ENCODE measurements around the gene PLCL2. TPM values are rescaled to one million over a fixed set of nuclear protein-coding genes. Genes with fewer than 3 reads are reported as not detected.

Gene PLCL2
- total RNA-seq, 1 experiment from 2014 or later: 2.5 TPM

DNA sequence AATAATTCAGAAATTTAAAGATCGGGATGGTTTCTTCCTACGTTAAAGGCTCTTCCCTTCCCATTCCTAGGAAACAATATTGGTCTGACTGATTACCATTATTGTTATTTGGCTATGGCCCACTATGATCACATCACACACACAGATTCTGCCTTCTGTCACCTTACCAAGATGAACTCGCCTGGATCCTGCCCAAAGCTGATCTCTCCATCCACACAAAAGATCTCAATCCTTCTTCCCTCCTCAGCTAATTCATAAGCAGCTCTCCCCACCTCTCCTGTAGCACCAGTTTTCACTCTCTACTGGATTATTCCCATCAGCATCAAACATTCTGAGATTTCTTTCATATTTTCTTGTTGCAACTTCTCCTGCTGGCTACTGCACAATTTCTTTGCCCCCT, 25.0 kb downstream of the PLCL2 start:
- no peak for DNase-seq
- no peaks in the 10 kb centered on the region for H3K9me3 ChIP-seq (ENCODE audit: low read length)
- no peaks in the 10 kb centered on the region; the same call in 1 of the 2 replicates for H3K27me3 ChIP-seq (ENCODE audit: low read length)
- no peaks in the 10 kb centered on the region for H4K20me1 ChIP-seq (ENCODE audit: insufficient read depth, low read depth, low read length)
- H3K79me2 ChIP-seq (ENCODE audit: low read length): no peaks in the 10 kb centered on the region
- peaks cover 8% of the 10 kb centered on the region for H3K4me1 ChIP-seq (ENCODE audit: low read length)
- H3K4me3 ChIP-seq (ENCODE audit: low read length): no peak overlapping the region
- no peak overlapping the region for H3K9ac ChIP-seq (ENCODE audit: low read length)
- no peak overlapping the region for H2AFZ ChIP-seq (ENCODE audit: low read length)
- no peaks in the 10 kb centered on the region for H3K9me2 ChIP-seq (replicated peaks; ENCODE audit: insufficient read depth, low read length)
- no peak overlapping the region for H3K4me2 ChIP-seq (ENCODE audit: low read depth, low read length, poor library complexity, severe bottlenecking)
- H3K27ac ChIP-seq (ENCODE audit: low read length): no peak overlapping the region
- no peaks in the 10 kb centered on the region for H3K36me3 ChIP-seq (ENCODE audit: insufficient read depth, low read length)

DNA sequence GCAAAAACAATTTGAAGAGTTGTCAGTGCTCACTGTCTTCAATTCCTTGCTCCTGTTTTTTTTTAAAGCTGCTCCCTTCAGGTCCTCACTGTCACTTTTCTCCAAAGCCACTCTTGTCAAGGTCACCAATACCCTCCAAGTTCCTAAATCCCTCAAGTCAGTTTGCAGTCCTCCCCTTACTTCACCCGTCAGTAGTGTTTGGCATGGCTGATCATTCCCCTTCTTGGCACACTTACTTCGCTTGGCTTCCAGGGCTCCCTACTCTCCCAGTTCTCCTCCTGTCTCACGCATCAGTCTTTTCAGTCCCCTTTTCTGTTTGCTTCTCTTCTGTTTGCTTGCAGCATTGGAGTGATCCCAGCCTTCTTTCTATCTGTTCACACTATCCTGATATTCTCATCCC, 25.5 kb downstream of the PLCL2 start:
- Histone ChIP-seq H3K79me2 (ENCODE audit: low read length) (no peaks in the 10 kb centered on the region), H3K27ac (ENCODE audit: low read length) (no peak overlapping the region), H3K4me1 (ENCODE audit: low read length) (peaks cover 8% of the 10 kb centered on the region), H3K36me3 (ENCODE audit: insufficient read depth, low read length) (no peaks in the 10 kb centered on the region), H3K27me3 (ENCODE audit: low read length) (no peaks in the 10 kb centered on the region; the same call in 1 of the 2 replicates), H4K20me1 (ENCODE audit: insufficient read depth, low read depth, low read length) (no peaks in the 10 kb centered on the region), H3K9me3 (ENCODE audit: low read length) (no peaks in the 10 kb centered on the region), H3K9ac (ENCODE audit: low read length) (no peak overlapping the region), H3K9me2 (replicated peaks; ENCODE audit: insufficient read depth, low read length) (no peaks in the 10 kb centered on the region), H3K4me3 (ENCODE audit: low read length) (no peak overlapping the region), H3K4me2 (ENCODE audit: low read depth, low read length, poor library complexity, severe bottlenecking) (no peak overlapping the region), H2AFZ (ENCODE audit: low read length) (no peak overlapping the region)
- DNase-seq: no peak

DNA sequence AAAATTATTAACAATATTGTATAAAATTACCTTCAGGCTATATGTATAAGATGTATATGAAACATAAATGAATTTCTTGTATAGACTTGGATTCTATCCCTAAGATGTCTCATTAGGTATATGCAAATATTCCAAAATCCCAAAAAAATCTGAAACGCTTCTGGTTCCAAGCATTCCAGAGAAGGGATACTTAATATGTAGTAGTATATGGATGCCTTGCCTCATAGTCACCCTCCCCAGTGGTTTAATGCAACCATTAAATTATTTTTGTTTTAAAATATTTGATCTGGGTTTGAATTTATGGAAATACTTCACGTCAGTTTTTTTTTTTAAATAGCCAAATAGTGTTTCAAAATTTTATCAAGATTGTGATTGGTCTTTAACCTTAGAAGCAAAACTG, 27.2 kb downstream of the PLCL2 start:
- H3K79me2 ChIP-seq (ENCODE audit: low read length): no peaks in the 10 kb centered on the region

DNA sequence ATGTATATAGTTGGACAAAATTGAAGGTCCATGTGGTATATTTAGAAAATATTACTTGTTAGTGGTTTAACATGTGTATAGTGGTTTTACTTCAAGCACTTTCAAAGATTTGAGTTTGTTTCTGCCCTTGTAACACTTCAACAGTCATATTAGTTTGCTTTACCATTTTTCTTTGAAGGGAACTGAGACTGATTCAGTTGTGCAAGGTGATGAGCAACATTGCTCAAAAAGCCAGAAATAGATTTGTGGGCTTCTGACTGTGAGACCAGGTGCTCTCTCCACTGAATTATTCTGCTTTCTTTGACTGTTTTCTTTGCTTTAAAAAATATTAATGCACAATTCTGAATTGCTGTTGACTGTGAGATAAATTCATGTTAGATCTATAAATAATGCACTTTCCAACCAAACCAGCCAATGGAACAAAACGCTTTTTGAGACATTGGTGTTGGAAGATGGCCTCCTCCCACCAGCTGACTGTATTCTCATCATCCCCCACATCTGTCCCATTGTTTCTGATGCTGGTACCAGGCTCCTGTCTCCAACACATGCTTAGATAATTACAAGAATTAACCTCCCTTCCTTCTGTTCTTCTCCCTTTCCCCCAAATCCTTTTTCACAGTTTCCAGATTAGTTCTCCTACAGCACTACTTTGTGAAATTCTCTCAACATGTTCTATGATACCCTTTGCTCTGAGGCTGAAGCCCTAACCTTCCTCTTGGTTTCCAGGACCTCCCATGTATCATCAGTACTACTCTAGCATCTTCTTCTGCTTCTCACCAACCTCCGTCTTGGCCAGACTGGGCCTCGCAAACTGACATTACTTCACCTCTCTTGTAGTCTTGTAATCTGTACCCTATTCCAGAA, 27.9 kb downstream of the PLCL2 start:
- Histone ChIP-seq H3K79me2 (ENCODE audit: low read length) (no peaks in the 10 kb centered on the region), H3K4me2 (ENCODE audit: low read depth, low read length, poor library complexity, severe bottlenecking) (no peak overlapping the region)

More for the DNA sequence above, 27.2 kb downstream of the PLCL2 start:
- no peaks in the 10 kb centered on the region for H4K20me1 ChIP-seq (ENCODE audit: insufficient read depth, low read depth, low read length)
- peaks cover 8% of the 10 kb centered on the region for H3K4me1 ChIP-seq (ENCODE audit: low read length)
- H3K36me3 ChIP-seq (ENCODE audit: insufficient read depth, low read length): no peaks in the 10 kb centered on the region
- DNase-seq: no peak
- H3K4me3 ChIP-seq (ENCODE audit: low read length): no peak overlapping the region
- H3K9me2 ChIP-seq (replicated peaks; ENCODE audit: insufficient read depth, low read length): no peaks in the 10 kb centered on the region
- no peak overlapping the region for H2AFZ ChIP-seq (ENCODE audit: low read length)
- H3K27me3 ChIP-seq (ENCODE audit: low read length): no peaks in the 10 kb centered on the region; the same call in 1 of the 2 replicates
- H3K4me2 ChIP-seq (ENCODE audit: low read depth, low read length, poor library complexity, severe bottlenecking): no peak overlapping the region
- H3K9ac ChIP-seq (ENCODE audit: low read length): no peak overlapping the region
- H3K9me3 ChIP-seq (ENCODE audit: low read length): no peaks in the 10 kb centered on the region
- H3K27ac ChIP-seq (ENCODE audit: low read length): no peak overlapping the region

DNA sequence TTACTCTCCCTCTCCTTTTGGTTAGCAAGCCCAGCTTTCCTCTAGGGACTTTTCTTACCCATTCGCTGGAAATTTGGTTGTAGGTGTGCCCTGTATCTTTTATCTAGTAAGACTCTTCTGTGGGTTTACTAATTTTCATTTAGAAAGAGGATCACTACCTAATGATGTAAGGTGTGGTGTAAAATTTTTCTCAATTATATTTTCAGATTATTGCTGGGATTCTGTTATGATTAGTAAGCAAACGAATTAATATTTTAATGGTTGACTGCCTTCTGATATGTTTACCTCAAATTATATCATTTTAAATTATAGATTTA, 28.5 kb downstream of the PLCL2 start:
- no peak overlapping the region for H2AFZ ChIP-seq (ENCODE audit: low read length)
- DNase-seq: no peak
- H3K27ac ChIP-seq (ENCODE audit: low read length): no peak overlapping the region
- H3K4me3 ChIP-seq (ENCODE audit: low read length): no peak overlapping the region
- no peaks in the 10 kb centered on the region; the same call in 1 of the 2 replicates for H4K20me1 ChIP-seq (ENCODE audit: insufficient read depth, low read depth, low read length)
- H3K27me3 ChIP-seq (ENCODE audit: low read length): no peaks in the 10 kb centered on the region; the same call in 1 of the 2 replicates
- H3K79me2 ChIP-seq (ENCODE audit: low read length): no peaks in the 10 kb centered on the region
- H3K4me1 ChIP-seq (ENCODE audit: low read length): peaks cover 8% of the 10 kb centered on the region
- no peaks in the 10 kb centered on the region for H3K9me3 ChIP-seq (ENCODE audit: low read length)
- no peaks in the 10 kb centered on the region for H3K9me2 ChIP-seq (replicated peaks; ENCODE audit: insufficient read depth, low read length)
- no peaks in the 10 kb centered on the region for H3K36me3 ChIP-seq (ENCODE audit: insufficient read depth, low read length)
- H3K4me2 ChIP-seq (ENCODE audit: low read depth, low read length, poor library complexity, severe bottlenecking): no peak overlapping the region
- H3K9ac ChIP-seq (ENCODE audit: low read length): no peak overlapping the region

More for the DNA sequence above, 27.9 kb downstream of the PLCL2 start:
- no peak for DNase-seq
- no peaks in the 10 kb centered on the region for H3K9me3 ChIP-seq (ENCODE audit: low read length)
- H3K9ac ChIP-seq (ENCODE audit: low read length): no peak overlapping the region
- no peaks in the 10 kb centered on the region for H3K36me3 ChIP-seq (ENCODE audit: insufficient read depth, low read length)
- H4K20me1 ChIP-seq (ENCODE audit: insufficient read depth, low read depth, low read length): no peaks in the 10 kb centered on the region
- no peak overlapping the region for H3K27ac ChIP-seq (ENCODE audit: low read length)
- H3K9me2 ChIP-seq (replicated peaks; ENCODE audit: insufficient read depth, low read length): no peaks in the 10 kb centered on the region
- H2AFZ ChIP-seq (ENCODE audit: low read length): no peak overlapping the region
- no peaks in the 10 kb centered on the region; the same call in 1 of the 2 replicates for H3K27me3 ChIP-seq (ENCODE audit: low read length)
- peaks cover 8% of the 10 kb centered on the region for H3K4me1 ChIP-seq (ENCODE audit: low read length)
- no peak overlapping the region for H3K4me3 ChIP-seq (ENCODE audit: low read length)

DNA sequence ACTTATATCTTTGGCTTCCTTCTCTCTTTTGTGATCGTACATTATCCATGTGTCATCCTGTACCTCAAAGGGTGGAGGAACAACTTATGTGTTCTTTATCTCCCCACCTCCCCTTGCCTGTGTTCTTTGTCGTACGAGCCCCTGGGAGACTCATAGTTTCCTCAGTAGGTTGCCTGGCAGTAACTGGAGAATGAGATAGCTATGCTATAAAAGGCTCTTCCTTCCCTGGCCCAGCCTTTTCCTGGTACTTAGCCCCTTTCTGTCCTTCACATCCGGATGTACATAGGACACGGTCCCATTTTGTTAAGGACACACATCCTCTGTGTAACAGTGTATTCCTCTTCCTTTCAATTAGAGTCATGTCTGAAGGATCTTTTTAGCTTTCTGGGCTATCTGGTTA, 32.1 kb downstream of the PLCL2 start:
- no peak for DNase-seq
- no peak overlapping the region for H3K4me3 ChIP-seq (ENCODE audit: low read length)
- no peak overlapping the region for H3K9ac ChIP-seq (ENCODE audit: low read length)
- H3K36me3 ChIP-seq (ENCODE audit: insufficient read depth, low read length): no peaks in the 10 kb centered on the region
- H3K4me2 ChIP-seq (ENCODE audit: low read depth, low read length, poor library complexity, severe bottlenecking): no peak overlapping the region
- no peaks in the 10 kb centered on the region for H3K9me2 ChIP-seq (replicated peaks; ENCODE audit: insufficient read depth, low read length)
- H3K4me1 ChIP-seq (ENCODE audit: low read length): peaks cover 8% of the 10 kb centered on the region
- no peaks in the 10 kb centered on the region for H3K79me2 ChIP-seq (ENCODE audit: low read length)
- no peak overlapping the region for H3K27ac ChIP-seq (ENCODE audit: low read length)
- H3K27me3 ChIP-seq (ENCODE audit: low read length): no peaks in the 10 kb centered on the region
- no peak overlapping the region for H2AFZ ChIP-seq (ENCODE audit: low read length)
- H3K9me3 ChIP-seq (ENCODE audit: low read length): no peaks in the 10 kb centered on the region
- H4K20me1 ChIP-seq (ENCODE audit: insufficient read depth, low read depth, low read length): no peaks in the 10 kb centered on the region; the same call in 1 of the 2 replicates

DNA sequence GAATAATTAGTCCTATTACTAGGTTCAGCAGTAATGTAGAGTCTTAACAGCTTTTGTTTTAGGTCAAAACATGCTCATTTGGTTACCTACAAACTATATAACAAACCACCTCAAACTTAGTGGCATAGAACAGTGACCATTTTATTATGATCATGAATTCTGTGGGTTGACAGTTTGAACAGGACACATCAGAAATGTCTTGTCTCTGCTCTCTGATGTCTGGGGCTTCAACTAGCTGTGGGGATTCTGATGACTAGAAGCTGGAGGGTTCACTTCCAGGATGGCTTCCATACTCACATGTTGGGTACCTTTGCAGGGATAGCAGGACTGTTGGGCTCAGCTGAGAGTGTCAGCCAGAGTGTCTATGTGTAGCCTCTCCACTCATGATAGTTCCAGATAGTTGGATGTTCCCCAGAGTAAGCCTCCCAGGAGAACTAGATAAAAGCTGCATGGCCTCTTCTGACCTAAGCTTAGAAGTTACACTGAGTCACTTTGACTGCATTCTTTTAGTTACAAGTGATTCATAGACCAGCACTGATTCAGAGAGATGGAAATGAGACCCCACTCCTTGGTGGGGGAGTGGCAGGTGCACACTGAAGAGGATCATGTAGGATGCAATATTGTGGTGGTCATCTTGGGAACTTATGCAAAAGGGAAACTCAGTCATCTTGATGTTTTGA, 32.6 kb downstream of the PLCL2 start:
- Histone ChIP-seq H3K9me2 (replicated peaks; ENCODE audit: insufficient read depth, low read length) (no peaks in the 10 kb centered on the region), H3K9ac (ENCODE audit: low read length) (no peak overlapping the region), H3K9me3 (ENCODE audit: low read length) (no peaks in the 10 kb centered on the region), H3K4me1 (ENCODE audit: low read length) (peaks cover 4% of the 10 kb centered on the region), H3K36me3 (ENCODE audit: insufficient read depth, low read length) (no peaks in the 10 kb centered on the region), H3K27me3 (ENCODE audit: low read length) (no peaks in the 10 kb centered on the region), H3K27ac (ENCODE audit: low read length) (no peak overlapping the region), H2AFZ (ENCODE audit: low read length) (no peak overlapping the region), H4K20me1 (ENCODE audit: insufficient read depth, low read depth, low read length) (no peaks in the 10 kb centered on the region; the same call in 1 of the 2 replicates), H3K4me3 (ENCODE audit: low read length) (no peak overlapping the region), H3K4me2 (ENCODE audit: low read depth, low read length, poor library complexity, severe bottlenecking) (no peak overlapping the region), H3K79me2 (ENCODE audit: low read length) (no peaks in the 10 kb centered on the region)
- DNase-seq: no peak

DNA sequence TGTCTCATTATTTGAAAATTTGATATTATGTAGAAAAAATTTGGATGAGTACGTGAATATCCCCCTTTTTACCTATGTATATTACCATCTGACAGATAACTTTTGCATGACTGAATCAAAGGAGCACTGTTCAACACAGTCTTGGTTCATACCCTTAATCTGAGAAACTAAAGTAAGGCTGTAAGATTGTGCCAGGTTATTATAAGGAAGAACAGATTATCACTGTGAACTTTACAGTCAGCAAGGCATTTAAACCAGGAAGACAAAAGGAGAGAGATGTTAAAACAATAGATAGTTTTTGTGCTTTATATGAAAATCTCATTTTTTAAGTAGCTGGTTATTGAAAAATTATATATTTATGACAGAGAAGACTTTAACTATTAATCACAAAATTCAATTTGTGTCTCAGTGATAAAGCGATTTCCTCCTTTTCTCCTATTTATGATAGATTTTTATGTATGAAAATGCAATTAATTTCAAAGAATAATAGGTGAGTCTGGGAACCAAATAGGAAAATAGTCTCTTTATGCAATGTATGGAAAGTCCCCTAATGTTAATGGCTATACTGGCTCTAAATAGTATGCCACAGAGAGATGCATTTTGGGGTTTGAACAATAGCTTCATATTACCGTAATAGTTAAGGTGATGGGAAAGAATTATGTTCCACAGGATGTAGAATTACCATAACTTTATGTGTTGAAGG, 33.4 kb downstream of the PLCL2 start:
- Histone ChIP-seq H3K79me2 (ENCODE audit: low read length) (no peaks in the 10 kb centered on the region), H3K27me3 (ENCODE audit: low read length) (no peaks in the 10 kb centered on the region), H3K9ac (ENCODE audit: low read length) (no peak overlapping the region)

More for the DNA sequence above, 33.4 kb downstream of the PLCL2 start:
- DNase-seq: no peak
- no peaks in the 10 kb centered on the region for H3K36me3 ChIP-seq (ENCODE audit: insufficient read depth, low read length)
- no peak overlapping the region for H3K27ac ChIP-seq (ENCODE audit: low read length)
- no peaks in the 10 kb centered on the region for H3K4me1 ChIP-seq (ENCODE audit: low read length)
- H3K4me3 ChIP-seq (ENCODE audit: low read length): no peak overlapping the region
- H3K9me3 ChIP-seq (ENCODE audit: low read length): no peaks in the 10 kb centered on the region
- no peak overlapping the region for H2AFZ ChIP-seq (ENCODE audit: low read length)
- no peak overlapping the region for H3K4me2 ChIP-seq (ENCODE audit: low read depth, low read length, poor library complexity, severe bottlenecking)
- H3K9me2 ChIP-seq (replicated peaks; ENCODE audit: insufficient read depth, low read length): no peaks in the 10 kb centered on the region
- no peaks in the 10 kb centered on the region; the same call in 1 of the 2 replicates for H4K20me1 ChIP-seq (ENCODE audit: insufficient read depth, low read depth, low read length)

Data from Karpas-422 (cell line).